GM19467 (cell line): ENCODE results near the gene CRMP1.

Source experiments
- ATAC-seq: cut with Tn5 transposase; IDR thresholded peaks from one replicate; pipeline ENCODE4 v1.9.1; 2021; ENCODE audit warnings: mild to moderate bottlenecking, moderate library complexity; ENCODE audit not compliant: unreplicated experiment

Gene CRMP1

GRCh38 chr4:5893004-5893580 is at the start of gene CRMP1:
Gene CRMP1 (minus strand): TSS chr4:5893086. CDS start chr4:5892969, 117 bp downstream.
- ATAC-seq = no peak

GRCh38 chr4:5941601-5942000 is 48.7 kb upstream of the CRMP1 start:
- ATAC-seq = no peak

GRCh38 chr4:5940470-5941203 is 47.8 kb upstream of the CRMP1 start:
- no peak for ATAC-seq

- no peak for ATAC-seq
Measured at GRCh38 chr4:5933996-5934831, 41.3 kb upstream of the CRMP1 start.

GRCh38 chr4:5933116-5933515 is 40.2 kb upstream of the CRMP1 start:
- ATAC-seq = no peak

- ATAC-seq = no peak
Measured at GRCh38 chr4:5932035-5932568, 39.2 kb upstream of the CRMP1 start.

GRCh38 chr4:5931526-5931925 is 38.6 kb upstream of the CRMP1 start:
- no peak for ATAC-seq

- ATAC-seq = no peak
Measured at GRCh38 chr4:5930876-5931275, 38.0 kb upstream of the CRMP1 start.

GRCh38 chr4:5930456-5930855 is 37.6 kb upstream of the CRMP1 start:
- no peak for ATAC-seq

DNA sequence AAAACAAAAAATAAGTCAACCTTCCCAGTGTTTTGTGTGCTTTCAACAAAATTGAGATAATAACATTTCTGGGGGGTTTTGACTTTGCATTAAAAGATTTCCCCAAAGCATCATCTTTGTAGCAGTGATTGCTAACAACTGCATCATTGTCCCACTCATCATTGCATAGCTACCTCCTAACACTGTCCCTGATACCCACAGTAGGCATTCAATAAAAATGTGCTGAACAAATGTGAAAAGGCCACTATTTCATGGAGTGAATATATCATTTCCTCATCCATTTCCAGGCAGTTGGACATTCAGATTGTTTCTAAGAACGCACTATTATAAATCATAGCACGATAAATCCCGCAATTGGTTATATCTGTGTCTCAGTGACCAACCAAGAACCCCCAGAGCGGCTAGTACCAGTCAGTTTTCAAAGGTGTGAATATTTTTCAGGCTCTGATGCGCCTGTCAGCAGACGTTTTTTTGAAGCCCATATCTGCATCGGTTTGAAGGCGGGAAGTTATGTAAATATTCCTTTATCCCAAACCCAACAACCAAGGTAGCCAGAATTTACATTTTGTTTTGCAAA is 36.0 kb upstream of the CRMP1 start:
- no peak for ATAC-seq

- ATAC-seq = no peak
Measured at GRCh38 chr4:5928274-5928673, 35.4 kb upstream of the CRMP1 start.

DNA sequence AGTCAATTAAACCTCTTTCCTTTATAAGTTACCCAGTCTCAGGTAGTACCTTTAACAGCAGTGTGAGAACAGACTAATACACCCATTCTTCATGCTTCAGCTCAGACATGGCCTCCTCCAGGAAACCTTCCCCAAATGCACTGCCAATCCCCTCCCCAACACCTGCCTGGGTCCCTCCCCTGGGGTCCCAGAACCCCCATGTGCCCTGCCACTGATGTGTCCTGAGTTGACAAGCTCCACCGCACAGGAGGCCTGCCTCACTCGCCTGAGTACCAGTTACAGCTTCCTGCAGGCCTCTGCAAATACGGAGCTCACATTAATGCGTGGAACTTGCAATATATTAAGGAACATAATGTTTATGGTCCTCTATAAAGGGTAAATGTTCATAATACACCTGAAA is 34.9 kb upstream of the CRMP1 start:
- no peak for ATAC-seq

- ATAC-seq = no peak
Measured at GRCh38 chr4:5927116-5927515, 34.2 kb upstream of the CRMP1 start.

- ATAC-seq = no peak
Measured at GRCh38 chr4:5926598-5926997, 33.7 kb upstream of the CRMP1 start.

- ATAC-seq = no peak
Measured at GRCh38 chr4:5925419-5926200, 32.7 kb upstream of the CRMP1 start.

- no peak for ATAC-seq
Measured at GRCh38 chr4:5924461-5925125, 31.7 kb upstream of the CRMP1 start.

DNA sequence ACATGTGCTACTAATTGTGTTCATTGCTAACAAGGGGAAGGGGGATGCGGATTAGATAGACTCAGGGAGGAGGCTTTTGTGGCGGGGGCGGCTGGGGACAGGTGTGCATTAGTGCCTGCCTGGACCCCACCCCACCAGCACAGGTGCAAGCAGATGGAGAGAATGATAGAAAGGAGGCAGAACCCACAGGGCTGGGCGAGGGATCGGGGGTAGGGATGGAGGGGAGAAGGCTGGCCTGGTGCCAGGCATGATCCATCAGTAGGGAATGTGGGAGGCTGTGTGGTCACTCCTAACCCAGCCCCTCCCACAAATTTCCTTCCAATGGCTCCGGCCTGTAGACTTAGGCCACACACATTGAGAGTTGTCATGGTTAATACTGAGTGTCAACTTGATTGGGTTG is 30.5 kb upstream of the CRMP1 start:
- ATAC-seq = no peak

- ATAC-seq = no peak
Measured at GRCh38 chr4:5922556-5922955, 29.7 kb upstream of the CRMP1 start.

GRCh38 chr4:5921981-5922380 is 29.1 kb upstream of the CRMP1 start:
- ATAC-seq = no peak
